Heart right ventricle (tissue), 16 donors: Measurements from ENCODE around the gene STRA6. TPM values are rescaled to one million over a fixed set of nuclear protein-coding genes. Genes with fewer than 3 reads are reported as not detected.
A peak's percentile ranks its signal among the peaks of the same experiment; 100 is the strongest.

Experiments
- ATAC-seq, 8 donors: fragments of 200-7000 bp; cut with Tn5 transposase; one replicate each; pipeline ENCODE4 v1.9.1; 2020; ENCODE audit warnings: mild to moderate bottlenecking in 8 of 8, moderate library complexity in 8 of 8, moderate number of reproducible peaks in 1 of 8
- DNase-seq, 2 donors: peaks; one replicate each; pipeline ENCODE4 v3.0.0-alpha.2; 2020
- H3K27ac ChIP-seq, 10 donors: fragments of 200-600 bp; sonication (generic) in 2 of 10; one replicate each; pipeline versions ENCODE4 v1.5.0 to v1.8.0; 2020 to 2022; ENCODE audit warnings: mild to moderate bottlenecking in 3 of 10
- H3K27me3 ChIP-seq, 7 donors: fragments of 200-600 bp; one replicate each; pipeline ENCODE4 v1.8.0; 2021 to 2022; ENCODE audit warnings: mild to moderate bottlenecking in 2 of 7
- H3K36me3 ChIP-seq, 9 donors: fragments of 200-600 bp; sonication (generic) in 1 of 9; one replicate each; pipeline versions ENCODE4 v1.5.0 to v1.8.0; 2020 to 2022; ENCODE audit warnings: mild to moderate bottlenecking in 2 of 9
- H3K4me1 ChIP-seq, 9 donors: fragments of 200-600 bp; sonication (generic) in 1 of 9; one replicate each; pipeline versions ENCODE4 v1.5.0 to v1.8.0; 2020 to 2022; ENCODE audit warnings: mild to moderate bottlenecking in 4 of 9
- H3K4me3 ChIP-seq, 10 donors: fragments of 200-600 bp; sonication (generic) in 2 of 10; one replicate each; pipeline versions ENCODE4 v1.5.0 to v1.8.0; 2020 to 2022; ENCODE audit warnings: mild to moderate bottlenecking in 7 of 10, moderate library complexity in 2 of 10
- H3K9me3 ChIP-seq, 11 donors: fragments of 200-600 bp in 10 of 11; sonication (generic) in 2 of 11; one replicate each; pipeline versions ENCODE4 v1.5.0 to v1.8.0; 2013 to 2022; ENCODE audit warnings: mild to moderate bottlenecking in 2 of 11, control low read depth in 1 of 11, moderate library complexity in 1 of 11
- CTCF ChIP-seq, 9 donors: fragments of 200-600 bp; sonication (generic) in 2 of 9; IDR thresholded peaks; one replicate each; pipeline versions ENCODE4 v1.5.0 to v1.8.0; 2021 to 2022; ENCODE audit warnings: antibody characterized with exemption in 9 of 9, mild to moderate bottlenecking in 5 of 9, moderate library complexity in 1 of 9
- WGBS, 2 donors: extraction: QIAGEN DNeasy Blood & Tissue Kit; methylation state at CpG; one replicate each; pipeline ENCODE4 v1.1.7; 2013; ENCODE audit warnings: inconsistent platforms in 1 of 2; 5-methylcytosine and 5-hydroxymethylcytosine counted together
- intact Hi-C, 10 donors: fragments of 100-400 bp; cut with DNase I; formaldehyde crosslinking; loops; one replicate each; pipeline versions ENCODE4 v1.11.1 to v1.14.2; 2022
- polyA plus RNA-seq, 2 donors: library from polyadenylated mRNA; stranded (reverse); fragments of 200-250 nt; gene quantifications; one replicate each; pipeline ENCODE4 v1.2.3, GENCODE V29; 2013
- total RNA-seq, 10 donors: library from RNA; stranded (reverse); fragmentation: NEBNext Ultra II Directional in 3 of 10; extraction: Animal tissue kit (Norgen Biotek cat#: 25700) in 3 of 10; gene quantifications; one replicate each; pipeline versions ENCODE4 v1.2.1 to v1.2.4, GENCODE V29; 2021 to 2023
- donor health status: Arrhythmogenic right ventricular cardiomyopathy.
- donor health status: ischemic (EF 13 %, LVEDD 7.1; RV severe dilation, severe dysfunction).
- donor health status: healthy with polysubstance abuse.
- donor health status: DM: no; HTN: yes; CAD: no.
- donor health status: DM: no; HTN: no; CAD: no.
- donor health status: ischemic (EF 25% LVEDD 6.9; RV normal size, moderate dysfunction).
- donor health status: ischemic (EF 25% LVEDD 5.7; RV mildly dilated, moderate dysfunction).
- donor health status: healthy.
- donor health status: DM: yes; HTN: yes; CAD: no.
- donor health status: Ischemic cardiomyopathy.
- donor health status: ischemic (EF 35%, LVEDD 5.7; RV mildly dilated, moderate dysfunction).
- donor health status: nonischemic (EF 11% LVEDD 7.7; RV severe dilation, severe dysfunction).
- donor health status: DM: yes; HTN: yes; CAD: no.
- donor health status: PGD.
- donor health status: ischemic (EF 29% LVEDD 5.4; RV normal size, mild dysfunction).
- donor health status: nonischemic (EF 23%, LVEDD 6.1; RV moderate dilation, normal function).

The STRA6 gene
- total and polyA plus RNA-seq, 12 donors = 0.03 to 0.21 (median 0.14) TPM; not detected in 8

- ATAC-seq (peak in 4 of 8 donors; percentile 22 to 75 (median 34)), DNase-seq (peak in 1 of 2 donors; percentile 32)
- intact Hi-C loops = no loop called here
- Histone ChIP-seq H3K27me3 (no peaks in the 10 kb centered on the region), H3K4me1 (peaks cover 2 to 59% (median 31%) of the 10 kb centered on the region in 9 donors), H3K4me3 (no peak overlapping the region), H3K9me3 (no peaks in the 10 kb centered on the region), H3K36me3 (no peaks in the 10 kb centered on the region), H3K27ac (no peak overlapping the region)
- TF ChIP-seq CTCF (IDR thresholded peaks at IDR 0.05) = no peak
- 26 to 36% methylated on average over 1 of the region's 1 CpG for WGBS, 2 donors
Measured at GRCh38 chr15:74200412-74200815, 2.2 kb downstream of the STRA6 start.

- ATAC-seq (no peak), DNase-seq (no peak)
- peaks cover 0 to 48% (median 28%) of the 10 kb centered on the region in 9 donors for H3K4me1 ChIP-seq
- intact Hi-C loops = no loop called here
- 93 to 96% methylated on average over 6 of the region's 6 CpGs for WGBS, 2 donors
- no peak overlapping the region for H3K27ac ChIP-seq
- H3K4me3 ChIP-seq = no peak overlapping the region
- H3K27me3 ChIP-seq = no peaks in the 10 kb centered on the region
- no peaks in the 10 kb centered on the region for H3K9me3 ChIP-seq
- no peaks in the 10 kb centered on the region for H3K36me3 ChIP-seq
- TF ChIP-seq CTCF (IDR thresholded peaks at IDR 0.05) = no peak
Measured at GRCh38 chr15:74199297-74199652, 3.3 kb downstream of the STRA6 start.

GRCh38 chr15:74197176-74197965 lies 5.2 kb downstream of the STRA6 start:
- ATAC-seq = no peak
- 96 to 97% methylated on average over 9 of the region's 9 CpGs for WGBS, 2 donors
- TF ChIP-seq CTCF (IDR thresholded peaks at IDR 0.05) = no peak

GRCh38 chr15:74196175-74196574 lies 6.4 kb downstream of the STRA6 start:
- DNase-seq = peak; percentile 25 to 47
- TF ChIP-seq CTCF (IDR thresholded peaks at IDR 0.05) = no peak
- WGBS, 2 donors = 13 to 18% methylated on average over 7 of the region's 7 CpGs
- peaks cover 0 to 34% (median 26%) of the 10 kb centered on the region in 9 donors for H3K4me1 ChIP-seq
- no peaks in the 10 kb centered on the region for H3K36me3 ChIP-seq
- H3K9me3 ChIP-seq = no peaks in the 10 kb centered on the region
- no peak overlapping the region for H3K4me3 ChIP-seq
- H3K27ac ChIP-seq = no peak overlapping the region
- intact Hi-C loops = no loop called here
- peak in 5 of 8 donors; percentile 11 to 60 (median 38) for ATAC-seq
- no peaks in the 10 kb centered on the region for H3K27me3 ChIP-seq

More at GRCh38 chr15:74197176-74197965, 5.2 kb downstream of the STRA6 start:
- no peaks in the 10 kb centered on the region for H3K27me3 ChIP-seq
- H3K27ac ChIP-seq = no peak overlapping the region
- H3K9me3 ChIP-seq = no peaks in the 10 kb centered on the region
- no peak for DNase-seq
- H3K4me1 ChIP-seq = peaks cover 0 to 45% (median 25%) of the 10 kb centered on the region in 9 donors
- H3K36me3 ChIP-seq = no peaks in the 10 kb centered on the region
- intact Hi-C loops = no loop called here
- H3K4me3 ChIP-seq = no peak overlapping the region
